Measurements from ENCODE around the gene HDGFL2. TPM values are rescaled to one million over a fixed set of nuclear protein-coding genes. Genes with fewer than 3 reads are reported as not detected.

Gene HDGFL2
- total and polyA plus RNA-seq, 10 of the 15 experiments (the other 5 are each of a cell fraction or from before 2014, with no cell fraction given) = 0.16 to 56.9 (median 25.3) TPM

GRCh38 chr19:4430760-4431159 is 41.3 kb upstream of the HDGFL2 start (continued):
- no peak for TF ChIP-seq ZNF207 (IDR thresholded peaks at IDR 0.05; ENCODE audit: borderline replicate concordance)
- no peak for TF ChIP-seq KAT2A (conservative IDR thresholded peaks at IDR 0.05; ENCODE audit: control insufficient read depth, low read depth, low read length)
- TF ChIP-seq ZBED1 (IDR thresholded peaks at IDR 0.05; ENCODE audit: borderline replicate concordance) = no peak
- peak; percentile 47; the same call in 1 of the 2 replicates for TF ChIP-seq CREB1 (IDR thresholded peaks at IDR 0.05; ENCODE audit: low read depth)
- TF ChIP-seq POLR2A (IDR thresholded peaks at IDR 0.05; ENCODE audit: low read depth, low read length) = peak; percentile 15; the same call in 1 of the 2 replicates
- no peak; the same call in 1 of the 2 replicates for TF ChIP-seq POLR2AphosphoS5 (IDR thresholded peaks at IDR 0.05; ENCODE audit: low read length)

DNA sequence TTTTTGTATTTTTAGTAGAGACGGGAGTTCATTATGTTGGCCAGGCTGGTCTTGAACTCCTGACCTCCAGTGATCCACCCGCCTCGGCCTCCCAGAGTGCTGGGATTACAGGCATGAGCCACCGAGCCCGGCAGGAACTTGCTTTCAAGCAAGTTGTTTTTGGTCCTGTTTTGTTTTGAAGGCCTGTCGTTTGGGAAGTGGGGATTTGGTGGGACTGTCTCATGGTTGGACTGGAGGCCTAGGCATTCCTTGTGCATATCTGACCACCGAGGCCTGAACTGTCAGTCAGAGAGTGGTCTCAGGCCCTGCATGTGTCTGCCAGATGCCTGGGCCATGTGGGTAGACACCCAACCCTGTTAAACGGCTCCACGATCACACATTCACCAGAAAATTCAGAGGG is 40.8 kb upstream of the HDGFL2 start:
- Histone ChIP-seq H2AFZ (ENCODE audit: control insufficient read depth, low read depth, low read length) (peak overlapping the region; percentile 61), H3K4me3 (no peak overlapping the region), H3K9me3 (replicated peaks; ENCODE audit: control insufficient read depth, insufficient read depth, low read length) (no peaks in the 10 kb centered on the region), H4K20me1 (ENCODE audit: control insufficient read depth, insufficient read depth) (no peaks in the 10 kb centered on the region), H3K9ac (ENCODE audit: control insufficient read depth, insufficient read depth, low read length) (no peak overlapping the region), H3K27ac (ENCODE audit: control insufficient read depth, insufficient read depth) (peak overlapping the region; percentile 74), H3K79me2 (ENCODE audit: control insufficient read depth, insufficient read depth, low read length) (no peaks in the 10 kb centered on the region), H3K27me3 (replicated peaks in 1 of 2; ENCODE audit: control insufficient read depth in 2 of 2, insufficient read depth in 2 of 2, low read length in 1 of 2) (no peaks in the 10 kb centered on the region), H3K4me1 (ENCODE audit: control insufficient read depth, insufficient read depth, low read length) (peaks cover 21% of the 10 kb centered on the region), H3K36me3 (ENCODE audit: control insufficient read depth in 2 of 2, insufficient read depth in 2 of 2, low read length in 1 of 2) (peaks cover 22 to 37% of the 10 kb centered on the region in 2 experiments), H3K4me2 (ENCODE audit: control insufficient read depth, insufficient read depth) (no peak overlapping the region)
- POLR2A ChIA-PET = no interaction called here
- no peak for ATAC-seq
- no peak for FAIRE-seq
- intact Hi-C loops (cut with micrococcal nuclease; ENCODE audit: unreplicated experiment) = no loop called here
- BruUV-seq (replicated peaks) = no TSS peak
- RAD21 ChIA-PET (ENCODE audit: unreplicated experiment) = no interaction called here
- SMC1A ChIA-PET (ENCODE audit: uncharacterized antibody, unreplicated experiment) = no interaction called here
- no peak for DNase-seq (ENCODE audit: low read depth, low spot score)
- 46% methylated on average over 9 of the region's 9 CpGs for WGBS (ENCODE audit: insufficient coverage, insufficient replicate concordance, low lambda C conversion rate, missing lambda C conversion rate)
- TF ChIP-seq, protein P1, sequence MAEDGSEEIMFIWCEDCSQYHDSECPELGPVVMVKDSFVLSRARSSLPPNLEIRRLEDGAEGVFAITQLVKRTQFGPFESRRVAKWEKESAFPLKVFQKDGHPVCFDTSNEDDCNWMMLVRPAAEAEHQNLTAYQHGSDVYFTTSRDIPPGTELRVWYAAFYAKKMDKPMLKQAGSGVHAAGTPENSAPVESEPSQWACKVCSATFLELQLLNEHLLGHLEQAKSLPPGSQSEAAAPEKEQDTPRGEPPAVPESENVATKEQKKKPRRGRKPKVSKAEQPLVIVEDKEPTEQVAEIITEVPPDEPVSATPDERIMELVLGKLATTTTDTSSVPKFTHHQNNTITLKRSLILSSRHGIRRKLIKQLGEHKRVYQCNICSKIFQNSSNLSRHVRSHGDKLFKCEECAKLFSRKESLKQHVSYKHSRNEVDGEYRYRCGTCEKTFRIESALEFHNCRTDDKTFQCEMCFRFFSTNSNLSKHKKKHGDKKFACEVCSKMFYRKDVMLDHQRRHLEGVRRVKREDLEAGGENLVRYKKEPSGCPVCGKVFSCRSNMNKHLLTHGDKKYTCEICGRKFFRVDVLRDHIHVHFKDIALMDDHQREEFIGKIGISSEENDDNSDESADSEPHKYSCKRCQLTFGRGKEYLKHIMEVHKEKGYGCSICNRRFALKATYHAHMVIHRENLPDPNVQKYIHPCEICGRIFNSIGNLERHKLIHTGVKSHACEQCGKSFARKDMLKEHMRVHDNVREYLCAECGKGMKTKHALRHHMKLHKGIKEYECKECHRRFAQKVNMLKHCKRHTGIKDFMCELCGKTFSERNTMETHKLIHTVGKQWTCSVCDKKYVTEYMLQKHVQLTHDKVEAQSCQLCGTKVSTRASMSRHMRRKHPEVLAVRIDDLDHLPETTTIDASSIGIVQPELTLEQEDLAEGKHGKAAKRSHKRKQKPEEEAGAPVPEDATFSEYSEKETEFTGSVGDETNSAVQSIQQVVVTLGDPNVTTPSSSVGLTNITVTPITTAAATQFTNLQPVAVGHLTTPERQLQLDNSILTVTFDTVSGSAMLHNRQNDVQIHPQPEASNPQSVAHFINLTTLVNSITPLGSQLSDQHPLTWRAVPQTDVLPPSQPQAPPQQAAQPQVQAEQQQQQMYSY (CRISPR knock-in tag; IDR thresholded peaks at IDR 0.05) = no peak
- TF ChIP-seq POLR2A (IDR thresholded peaks at IDR 0.05; ENCODE audit: low read depth, low read length) = peak; percentile 12; the same call in 1 of the 2 replicates
- TF ChIP-seq, protein P2, sequence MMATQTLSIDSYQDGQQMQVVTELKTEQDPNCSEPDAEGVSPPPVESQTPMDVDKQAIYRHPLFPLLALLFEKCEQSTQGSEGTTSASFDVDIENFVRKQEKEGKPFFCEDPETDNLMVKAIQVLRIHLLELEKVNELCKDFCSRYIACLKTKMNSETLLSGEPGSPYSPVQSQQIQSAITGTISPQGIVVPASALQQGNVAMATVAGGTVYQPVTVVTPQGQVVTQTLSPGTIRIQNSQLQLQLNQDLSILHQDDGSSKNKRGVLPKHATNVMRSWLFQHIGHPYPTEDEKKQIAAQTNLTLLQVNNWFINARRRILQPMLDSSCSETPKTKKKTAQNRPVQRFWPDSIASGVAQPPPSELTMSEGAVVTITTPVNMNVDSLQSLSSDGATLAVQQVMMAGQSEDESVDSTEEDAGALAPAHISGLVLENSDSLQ (IDR thresholded peaks at IDR 0.05) = 0 out of 2 replicates have a peak, but pooled peaks have one; percentile 6
- CTCF ChIA-PET = no interaction called here
- in situ Hi-C loops (cut with MboI) = no loop called here

Data from GM12878 (cell line).